ENCODE measurements around the gene RFESD. TPM values are rescaled to one million over a fixed set of nuclear protein-coding genes. Genes with fewer than 3 reads are reported as not detected.

Gene RFESD
- total and polyA plus RNA-seq, 2 of the 8 experiments (the other 6 are each of a cell fraction or from before 2014, with no cell fraction given): 1.7 to 2.0 TPM

DNA sequence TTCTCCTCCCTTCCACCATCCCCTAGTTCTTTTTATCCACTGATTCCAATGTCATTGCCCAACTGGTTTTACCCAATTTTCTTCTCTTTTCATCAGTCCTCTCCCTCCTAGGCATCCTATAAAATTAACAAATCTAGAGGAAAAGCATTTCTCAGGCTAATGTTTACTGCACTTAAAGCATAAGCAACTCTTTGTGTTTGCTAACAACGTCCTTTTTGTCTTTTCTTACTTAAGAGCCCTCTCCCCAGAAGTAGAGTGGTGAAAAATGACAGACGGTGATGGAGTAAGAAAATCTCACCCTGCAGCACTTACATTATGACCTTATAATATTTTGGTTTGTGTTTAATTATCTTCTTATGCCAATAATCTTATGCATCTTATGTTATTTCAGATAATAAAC, 37.8 kb downstream of the RFESD start:
- no peak overlapping the region for H3K9ac ChIP-seq (replicated peaks in 1 of 4; ENCODE audit: extremely low read depth in 1 of 4, low read depth in 3 of 4, low read length in 3 of 4)
- H3K79me1 ChIP-seq (ENCODE audit: low read depth, low read length): no peaks in the 10 kb centered on the region
- no peak overlapping the region for H3K18ac ChIP-seq (ENCODE audit: extremely low read depth, low read length)
- H2AK5ac ChIP-seq (ENCODE audit: low read depth, low read length): no peak overlapping the region
- no peak overlapping the region for H3K4me3 ChIP-seq (ENCODE audit: extremely low read depth in 1 of 4, insufficient read depth in 2 of 4, low read depth in 3 of 4, low read length in 4 of 4)
- no peak overlapping the region for H3K23ac ChIP-seq (ENCODE audit: insufficient read length)
- H2BK12ac ChIP-seq (ENCODE audit: low read depth, low read length): no peak overlapping the region
- H3K4ac ChIP-seq (replicated peaks; ENCODE audit: insufficient read length, low read depth, low read length): no peak overlapping the region
- no peaks in the 10 kb centered on the region for H4K20me1 ChIP-seq (replicated peaks in 1 of 2; ENCODE audit: control insufficient read depth in 1 of 2, insufficient read depth in 2 of 2, low read length in 2 of 2)
- H2BK120ac ChIP-seq (replicated peaks; ENCODE audit: low read depth, low read length): no peak overlapping the region
- H3K9me3 ChIP-seq (ENCODE audit: insufficient read depth in 2 of 2, low read depth in 1 of 2, low read length in 1 of 2): no peaks in the 10 kb centered on the region
- H3K27me3 ChIP-seq (replicated peaks in 1 of 4; ENCODE audit: control insufficient read depth in 3 of 4, extremely low read depth in 1 of 4, insufficient read depth in 3 of 4, low read length in 3 of 4): no peaks in the 10 kb centered on the region
- H3K4me2 ChIP-seq (ENCODE audit: insufficient read depth in 1 of 2, low read depth in 2 of 2, low read length in 2 of 2): no peak overlapping the region
- POLR2A ChIA-PET (ENCODE audit: partially characterized antibody): no interaction called here
- no peak overlapping the region for H3K27ac ChIP-seq (ENCODE audit: low read depth, low read length)
- FAIRE-seq: no peak
- CTCF ChIA-PET (ENCODE audit: partially characterized antibody): no interaction called here
- no peaks in the 10 kb centered on the region for H3K79me2 ChIP-seq (ENCODE audit: control insufficient read depth in 1 of 2, insufficient read depth in 2 of 2, low read length in 2 of 2)
- H2AFZ ChIP-seq (ENCODE audit: low read length): no peak overlapping the region
- H3K56ac ChIP-seq (replicated peaks; ENCODE audit: insufficient read length, low read depth, low read length): no peak overlapping the region
- H3K4me1 ChIP-seq (replicated peaks in 1 of 4; ENCODE audit: control insufficient read depth in 3 of 4, insufficient read depth in 4 of 4, low read length in 3 of 4): peaks cover 0 to 3% (median 0%) of the 10 kb centered on the region in 4 experiments; a peak in 1 of 7 replicates
- H3K36me3 ChIP-seq (ENCODE audit: control insufficient read depth in 2 of 4, insufficient read depth in 4 of 4, low read length in 3 of 4): no peaks in the 10 kb centered on the region
- no peak overlapping the region for H3K14ac ChIP-seq (ENCODE audit: insufficient read length)
- H3K23me2 ChIP-seq (ENCODE audit: low read depth, low read length): no peaks in the 10 kb centered on the region
- no peak overlapping the region for H2BK5ac ChIP-seq (ENCODE audit: low read depth, low read length)
- WGBS, 2 experiments (ENCODE audit: extremely low coverage in 1 of 2, insufficient coverage in 1 of 2, insufficient read length in 1 of 2, insufficient replicate concordance in 2 of 2, low coverage in 1 of 2, low lambda C conversion rate in 2 of 2, missing lambda C conversion rate in 1 of 2): 91% methylated on average over 2 of the region's 2 CpGs; no CpG with 5 or more reads in 1 of the 2 experiments
- H4K91ac ChIP-seq (replicated peaks; ENCODE audit: insufficient read length, low read length): no peak overlapping the region
- no peak overlapping the region for H2BK15ac ChIP-seq (ENCODE audit: low read length)
- H4K8ac ChIP-seq (ENCODE audit: extremely low read depth, insufficient read depth, low read length): no peak overlapping the region
- no peak for TF ChIP-seq TBP (IDR thresholded peaks at IDR 0.05; ENCODE audit: low read depth, low read length)
- no peak for TF ChIP-seq SP4 (IDR thresholded peaks at IDR 0.05; ENCODE audit: low read length)
- no peak overlapping the region for H2BK20ac ChIP-seq (ENCODE audit: low read length)
- no peak overlapping the region for H4K5ac ChIP-seq (ENCODE audit: insufficient read length, low read depth, low read length)
- DNase-seq (ENCODE audit: low read depth in 1 of 2, low spot score in 2 of 2): no peak

All from H1 (cell line).